Measurements from ENCODE around the gene ORMDL3. TPM values are rescaled to one million over a fixed set of nuclear protein-coding genes. Genes with fewer than 3 reads are reported as not detected.

Gene ORMDL3
- total and polyA plus RNA-seq, 2 experiments from 2014 or later: 33.6 to 38.5 TPM

DNA sequence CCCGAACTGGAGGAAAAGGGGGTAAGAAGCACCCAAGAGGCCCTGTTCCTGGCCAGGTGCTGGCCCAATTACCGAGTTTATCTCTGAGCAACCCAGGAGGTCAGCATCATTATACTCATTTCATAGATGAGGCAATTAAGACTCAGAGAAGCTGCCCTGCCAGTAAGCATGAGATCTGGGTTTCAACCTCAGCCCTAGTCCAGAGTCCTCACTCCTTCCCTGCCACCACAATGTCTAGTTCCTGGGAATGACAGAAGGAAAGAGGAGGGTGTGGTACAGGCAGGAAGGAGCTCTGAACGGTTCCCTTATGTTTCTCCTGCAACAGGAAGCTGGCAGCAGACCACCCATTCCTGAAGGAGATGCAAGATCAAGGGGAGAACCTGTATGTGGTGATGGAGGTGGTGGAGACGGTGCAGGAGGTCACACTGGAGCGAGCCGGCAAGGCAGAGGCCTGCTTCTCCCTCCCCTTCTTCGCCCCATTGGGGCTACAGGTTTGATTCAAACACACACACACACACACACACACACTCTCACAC is 42.8 kb upstream of the ORMDL3 start:
- Histone ChIP-seq H4K20me1 (replicated peaks; ENCODE audit: insufficient read depth) (no peaks in the 10 kb centered on the region), H3K4me2 (no peak overlapping the region), H3K27ac (ENCODE audit: low read depth) (no peak overlapping the region), H3F3A (replicated peaks; ENCODE audit: low read depth) (no peaks in the 10 kb centered on the region), H3K27me3 (ENCODE audit: insufficient read depth) (no peaks in the 10 kb centered on the region; the same call in 1 of the 2 replicates), H3K36me3 (ENCODE audit: insufficient read depth) (no peaks in the 10 kb centered on the region), H3K9me2 (ENCODE audit: insufficient read depth) (no peaks in the 10 kb centered on the region), H3K79me2 (replicated peaks; ENCODE audit: insufficient read depth) (no peaks in the 10 kb centered on the region), H2AFZ (no peak overlapping the region), H3K4me1 (ENCODE audit: insufficient read depth) (no peaks in the 10 kb centered on the region), H3K4me3 (no peak overlapping the region)
- no peak for ATAC-seq
- DNase-seq (ENCODE audit: low spot score): no peak
- no peak overlapping the region for H3K4me3 Mint-ChIP-seq
- TF ChIP-seq CREB1 (CRISPR knock-in tag; IDR thresholded peaks at IDR 0.05; ENCODE audit: low read depth) (no peak), POLR2AphosphoS5 (IDR thresholded peaks at IDR 0.05; ENCODE audit: low read depth) (no peak), NANOG (IDR thresholded peaks at IDR 0.05; ENCODE audit: borderline replicate concordance) (no peak), EZH2phosphoT487 (IDR thresholded peaks at IDR 0.05; ENCODE audit: unreplicated experiment) (no peak), ZNF114 (CRISPR knock-in tag; IDR thresholded peaks at IDR 0.05) (no peak), JUNB (IDR thresholded peaks at IDR 0.05; ENCODE audit: unreplicated experiment) (no peak)
- TF ChIP-seq, protein P1, sequence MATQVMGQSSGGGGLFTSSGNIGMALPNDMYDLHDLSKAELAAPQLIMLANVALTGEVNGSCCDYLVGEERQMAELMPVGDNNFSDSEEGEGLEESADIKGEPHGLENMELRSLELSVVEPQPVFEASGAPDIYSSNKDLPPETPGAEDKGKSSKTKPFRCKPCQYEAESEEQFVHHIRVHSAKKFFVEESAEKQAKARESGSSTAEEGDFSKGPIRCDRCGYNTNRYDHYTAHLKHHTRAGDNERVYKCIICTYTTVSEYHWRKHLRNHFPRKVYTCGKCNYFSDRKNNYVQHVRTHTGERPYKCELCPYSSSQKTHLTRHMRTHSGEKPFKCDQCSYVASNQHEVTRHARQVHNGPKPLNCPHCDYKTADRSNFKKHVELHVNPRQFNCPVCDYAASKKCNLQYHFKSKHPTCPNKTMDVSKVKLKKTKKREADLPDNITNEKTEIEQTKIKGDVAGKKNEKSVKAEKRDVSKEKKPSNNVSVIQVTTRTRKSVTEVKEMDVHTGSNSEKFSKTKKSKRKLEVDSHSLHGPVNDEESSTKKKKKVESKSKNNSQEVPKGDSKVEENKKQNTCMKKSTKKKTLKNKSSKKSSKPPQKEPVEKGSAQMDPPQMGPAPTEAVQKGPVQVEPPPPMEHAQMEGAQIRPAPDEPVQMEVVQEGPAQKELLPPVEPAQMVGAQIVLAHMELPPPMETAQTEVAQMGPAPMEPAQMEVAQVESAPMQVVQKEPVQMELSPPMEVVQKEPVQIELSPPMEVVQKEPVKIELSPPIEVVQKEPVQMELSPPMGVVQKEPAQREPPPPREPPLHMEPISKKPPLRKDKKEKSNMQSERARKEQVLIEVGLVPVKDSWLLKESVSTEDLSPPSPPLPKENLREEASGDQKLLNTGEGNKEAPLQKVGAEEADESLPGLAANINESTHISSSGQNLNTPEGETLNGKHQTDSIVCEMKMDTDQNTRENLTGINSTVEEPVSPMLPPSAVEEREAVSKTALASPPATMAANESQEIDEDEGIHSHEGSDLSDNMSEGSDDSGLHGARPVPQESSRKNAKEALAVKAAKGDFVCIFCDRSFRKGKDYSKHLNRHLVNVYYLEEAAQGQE (IDR thresholded peaks at IDR 0.05; ENCODE audit: unreplicated experiment): no peak
- TF ChIP-seq, protein P2, sequence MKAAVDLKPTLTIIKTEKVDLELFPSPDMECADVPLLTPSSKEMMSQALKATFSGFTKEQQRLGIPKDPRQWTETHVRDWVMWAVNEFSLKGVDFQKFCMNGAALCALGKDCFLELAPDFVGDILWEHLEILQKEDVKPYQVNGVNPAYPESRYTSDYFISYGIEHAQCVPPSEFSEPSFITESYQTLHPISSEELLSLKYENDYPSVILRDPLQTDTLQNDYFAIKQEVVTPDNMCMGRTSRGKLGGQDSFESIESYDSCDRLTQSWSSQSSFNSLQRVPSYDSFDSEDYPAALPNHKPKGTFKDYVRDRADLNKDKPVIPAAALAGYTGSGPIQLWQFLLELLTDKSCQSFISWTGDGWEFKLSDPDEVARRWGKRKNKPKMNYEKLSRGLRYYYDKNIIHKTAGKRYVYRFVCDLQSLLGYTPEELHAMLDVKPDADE (IDR thresholded peaks at IDR 0.05): no peak
- TF ChIP-seq, protein P3, sequence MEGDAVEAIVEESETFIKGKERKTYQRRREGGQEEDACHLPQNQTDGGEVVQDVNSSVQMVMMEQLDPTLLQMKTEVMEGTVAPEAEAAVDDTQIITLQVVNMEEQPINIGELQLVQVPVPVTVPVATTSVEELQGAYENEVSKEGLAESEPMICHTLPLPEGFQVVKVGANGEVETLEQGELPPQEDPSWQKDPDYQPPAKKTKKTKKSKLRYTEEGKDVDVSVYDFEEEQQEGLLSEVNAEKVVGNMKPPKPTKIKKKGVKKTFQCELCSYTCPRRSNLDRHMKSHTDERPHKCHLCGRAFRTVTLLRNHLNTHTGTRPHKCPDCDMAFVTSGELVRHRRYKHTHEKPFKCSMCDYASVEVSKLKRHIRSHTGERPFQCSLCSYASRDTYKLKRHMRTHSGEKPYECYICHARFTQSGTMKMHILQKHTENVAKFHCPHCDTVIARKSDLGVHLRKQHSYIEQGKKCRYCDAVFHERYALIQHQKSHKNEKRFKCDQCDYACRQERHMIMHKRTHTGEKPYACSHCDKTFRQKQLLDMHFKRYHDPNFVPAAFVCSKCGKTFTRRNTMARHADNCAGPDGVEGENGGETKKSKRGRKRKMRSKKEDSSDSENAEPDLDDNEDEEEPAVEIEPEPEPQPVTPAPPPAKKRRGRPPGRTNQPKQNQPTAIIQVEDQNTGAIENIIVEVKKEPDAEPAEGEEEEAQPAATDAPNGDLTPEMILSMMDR (conservative IDR thresholded peaks at IDR 0.05; ENCODE audit: low read depth in 2 of 2): no peak
- TF ChIP-seq, protein P4, sequence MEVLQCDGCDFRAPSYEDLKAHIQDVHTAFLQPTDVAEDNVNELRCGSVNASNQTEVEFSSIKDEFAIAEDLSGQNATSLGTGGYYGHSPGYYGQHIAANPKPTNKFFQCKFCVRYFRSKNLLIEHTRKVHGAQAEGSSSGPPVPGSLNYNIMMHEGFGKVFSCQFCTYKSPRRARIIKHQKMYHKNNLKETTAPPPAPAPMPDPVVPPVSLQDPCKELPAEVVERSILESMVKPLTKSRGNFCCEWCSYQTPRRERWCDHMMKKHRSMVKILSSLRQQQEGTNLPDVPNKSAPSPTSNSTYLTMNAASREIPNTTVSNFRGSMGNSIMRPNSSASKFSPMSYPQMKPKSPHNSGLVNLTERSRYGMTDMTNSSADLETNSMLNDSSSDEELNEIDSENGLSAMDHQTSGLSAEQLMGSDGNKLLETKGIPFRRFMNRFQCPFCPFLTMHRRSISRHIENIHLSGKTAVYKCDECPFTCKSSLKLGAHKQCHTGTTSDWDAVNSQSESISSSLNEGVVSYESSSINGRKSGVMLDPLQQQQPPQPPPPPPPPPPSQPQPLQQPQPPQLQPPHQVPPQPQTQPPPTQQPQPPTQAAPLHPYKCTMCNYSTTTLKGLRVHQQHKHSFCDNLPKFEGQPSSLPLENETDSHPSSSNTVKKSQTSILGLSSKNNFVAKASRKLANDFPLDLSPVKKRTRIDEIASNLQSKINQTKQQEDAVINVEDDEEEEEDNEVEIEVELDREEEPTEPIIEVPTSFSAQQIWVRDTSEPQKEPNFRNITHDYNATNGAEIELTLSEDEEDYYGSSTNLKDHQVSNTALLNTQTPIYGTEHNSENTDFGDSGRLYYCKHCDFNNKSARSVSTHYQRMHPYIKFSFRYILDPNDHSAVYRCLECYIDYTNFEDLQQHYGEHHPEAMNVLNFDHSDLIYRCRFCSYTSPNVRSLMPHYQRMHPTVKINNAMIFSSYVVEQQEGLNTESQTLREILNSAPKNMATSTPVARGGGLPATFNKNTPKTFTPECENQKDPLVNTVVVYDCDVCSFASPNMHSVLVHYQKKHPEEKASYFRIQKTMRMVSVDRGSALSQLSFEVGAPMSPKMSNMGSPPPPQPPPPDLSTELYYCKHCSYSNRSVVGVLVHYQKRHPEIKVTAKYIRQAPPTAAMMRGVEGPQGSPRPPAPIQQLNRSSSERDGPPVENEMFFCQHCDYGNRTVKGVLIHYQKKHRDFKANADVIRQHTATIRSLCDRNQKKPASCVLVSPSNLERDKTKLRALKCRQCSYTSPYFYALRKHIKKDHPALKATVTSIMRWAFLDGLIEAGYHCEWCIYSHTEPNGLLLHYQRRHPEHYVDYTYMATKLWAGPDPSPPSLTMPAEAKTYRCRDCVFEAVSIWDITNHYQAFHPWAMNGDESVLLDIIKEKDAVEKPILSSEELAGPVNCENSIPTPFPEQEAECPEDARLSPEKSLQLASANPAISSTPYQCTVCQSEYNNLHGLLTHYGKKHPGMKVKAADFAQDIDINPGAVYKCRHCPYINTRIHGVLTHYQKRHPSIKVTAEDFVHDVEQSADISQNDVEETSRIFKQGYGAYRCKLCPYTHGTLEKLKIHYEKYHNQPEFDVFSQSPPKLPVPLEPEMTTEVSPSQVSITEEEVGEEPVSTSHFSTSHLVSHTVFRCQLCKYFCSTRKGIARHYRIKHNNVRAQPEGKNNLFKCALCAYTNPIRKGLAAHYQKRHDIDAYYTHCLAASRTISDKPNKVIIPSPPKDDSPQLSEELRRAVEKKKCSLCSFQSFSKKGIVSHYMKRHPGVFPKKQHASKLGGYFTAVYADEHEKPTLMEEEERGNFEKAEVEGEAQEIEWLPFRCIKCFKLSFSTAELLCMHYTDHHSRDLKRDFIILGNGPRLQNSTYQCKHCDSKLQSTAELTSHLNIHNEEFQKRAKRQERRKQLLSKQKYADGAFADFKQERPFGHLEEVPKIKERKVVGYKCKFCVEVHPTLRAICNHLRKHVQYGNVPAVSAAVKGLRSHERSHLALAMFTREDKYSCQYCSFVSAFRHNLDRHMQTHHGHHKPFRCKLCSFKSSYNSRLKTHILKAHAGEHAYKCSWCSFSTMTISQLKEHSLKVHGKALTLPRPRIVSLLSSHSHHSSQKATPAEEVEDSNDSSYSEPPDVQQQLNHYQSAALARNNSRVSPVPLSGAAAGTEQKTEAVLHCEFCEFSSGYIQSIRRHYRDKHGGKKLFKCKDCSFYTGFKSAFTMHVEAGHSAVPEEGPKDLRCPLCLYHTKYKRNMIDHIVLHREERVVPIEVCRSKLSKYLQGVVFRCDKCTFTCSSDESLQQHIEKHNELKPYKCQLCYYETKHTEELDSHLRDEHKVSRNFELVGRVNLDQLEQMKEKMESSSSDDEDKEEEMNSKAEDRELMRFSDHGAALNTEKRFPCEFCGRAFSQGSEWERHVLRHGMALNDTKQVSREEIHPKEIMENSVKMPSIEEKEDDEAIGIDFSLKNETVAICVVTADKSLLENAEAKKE (CRISPR knock-in tag; IDR thresholded peaks at IDR 0.05): no peak
- H3K36me3 Mint-ChIP-seq (ENCODE audit: low read depth): no peaks in the 10 kb centered on the region
- no peaks in the 10 kb centered on the region for H3K9me3 Mint-ChIP-seq
- H3K27me3 Mint-ChIP-seq (ENCODE audit: insufficient read depth, low read depth, poor library complexity): peaks cover 10% of the 10 kb centered on the region
- no peak overlapping the region for H3K27ac Mint-ChIP-seq
- no peaks in the 10 kb centered on the region; the same call in 2 of the 3 replicates for H3K4me1 Mint-ChIP-seq
